Urinary bladder (tissue), 4 donors: Measurements from ENCODE around the gene DOCK4. TPM values are rescaled to one million over a fixed set of nuclear protein-coding genes. Genes with fewer than 3 reads are reported as not detected.

Experiments
- DNase-seq: peaks from one replicate; pipeline ENCODE4 v3.0.0-alpha.2; 2015; ENCODE audit errors: extremely low spot score
- H3K27ac ChIP-seq: one replicate; pipeline ENCODE4 v1.5.1; 2013; ENCODE audit warnings: low read depth, mild to moderate bottlenecking, moderate library complexity
- H3K36me3 ChIP-seq: one replicate; pipeline ENCODE4 v1.6.1; 2013; ENCODE audit warnings: mild to moderate bottlenecking, moderate library complexity; ENCODE audit not compliant: insufficient read depth
- H3K4me1 ChIP-seq: one replicate; pipeline ENCODE4 v1.6.1; 2013; ENCODE audit warnings: mild to moderate bottlenecking, moderate library complexity; ENCODE audit not compliant: insufficient read depth
- H3K4me3 ChIP-seq: one replicate; pipeline ENCODE4 v1.5.1; 2013; ENCODE audit warnings: low read depth, low read length
- WGBS: extraction: QIAGEN DNeasy Blood & Tissue Kit; methylation state at CpG from one replicate; pipeline ENCODE4 v1.1.7; 2013; 5-methylcytosine and 5-hydroxymethylcytosine counted together
- polyA plus RNA-seq: library from polyadenylated mRNA; stranded (reverse); fragments of 200-250 nt; gene quantifications from one replicate; pipeline ENCODE4 v1.2.3, GENCODE V29; 2013
- total RNA-seq: library from RNA; depleted of rRNA; stranded (reverse); fragments of >200 nt; gene quantifications from one replicate; pipeline ENCODE4 v1.2.3, GENCODE V29; 2014
- donor health status: healthy with polysubstance abuse.
- donor health status: healthy.

Gene DOCK4
- total and polyA plus RNA-seq, 2 donors = 5.9 to 46.5 TPM

DNA sequence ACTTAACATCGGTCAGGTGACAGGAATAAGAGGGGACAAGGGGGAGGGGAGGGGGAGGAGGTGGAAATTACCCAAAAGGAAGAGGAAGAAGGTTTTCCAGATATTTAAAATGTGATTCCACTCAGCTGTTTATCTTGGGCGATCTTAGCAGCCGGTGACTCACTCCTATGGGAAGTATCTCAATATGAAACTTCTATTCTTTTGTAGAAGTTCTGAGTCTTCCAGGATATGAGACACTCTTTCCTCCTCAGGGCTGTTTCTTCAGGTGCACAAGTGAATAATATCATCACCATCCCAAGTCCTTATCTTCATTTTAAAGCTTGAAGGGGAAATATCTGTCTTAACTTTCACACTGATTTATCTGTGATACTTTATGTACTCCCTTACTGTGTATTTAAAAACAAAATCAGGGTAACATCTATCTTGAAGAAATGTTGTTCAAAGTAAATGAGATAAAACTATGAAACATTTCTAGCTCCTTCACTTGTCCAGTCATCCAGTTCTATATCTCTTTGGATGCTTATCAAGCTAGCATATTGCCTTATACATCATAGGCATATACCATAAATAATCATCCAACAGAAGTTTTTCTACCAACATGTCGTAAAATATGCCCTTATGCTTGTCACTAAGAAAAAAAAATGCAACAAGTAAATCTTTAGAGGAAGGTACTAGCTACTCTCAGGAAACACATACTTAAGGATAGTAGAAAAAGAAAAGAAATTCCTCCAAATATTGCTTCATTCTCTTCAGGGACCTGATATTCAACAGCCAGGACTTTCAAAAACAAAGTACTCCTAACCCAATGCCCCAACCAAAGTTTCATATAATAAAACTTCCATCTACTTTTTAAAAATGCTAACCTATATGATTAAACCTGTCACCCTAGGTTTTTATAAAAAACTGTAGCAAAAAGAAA is 13.7 kb downstream of the DOCK4 start:
- DNase-seq = no peak
- no peak overlapping the region for H3K4me3 ChIP-seq
- H3K27ac ChIP-seq = no peak overlapping the region
- 58% methylated on average over 4 of the region's 4 CpGs for WGBS
- H3K4me1 ChIP-seq = peaks cover 1% of the 10 kb centered on the region
- no peaks in the 10 kb centered on the region for H3K36me3 ChIP-seq

DNA sequence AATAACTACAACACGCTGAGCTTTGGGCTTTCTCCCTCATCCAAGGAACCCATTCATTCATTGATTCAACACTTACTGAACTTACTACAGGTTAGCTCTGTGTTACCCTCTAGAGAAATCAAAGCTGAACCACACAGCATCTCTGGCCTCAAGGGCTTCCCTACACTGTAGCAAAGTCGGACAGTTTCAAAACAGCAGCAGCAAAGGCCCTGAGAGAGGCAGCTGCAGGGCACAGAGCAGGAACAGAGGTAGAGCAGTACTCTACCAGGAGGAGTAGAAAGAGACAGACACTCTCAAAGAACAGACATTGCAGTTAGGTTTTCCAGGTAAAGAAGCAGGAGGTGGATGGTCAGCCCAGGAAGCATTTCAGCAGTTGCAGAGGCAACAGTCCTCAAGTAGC is 16.1 kb downstream of the DOCK4 start:
- DNase-seq = no peak
- no peaks in the 10 kb centered on the region for H3K36me3 ChIP-seq
- H3K4me3 ChIP-seq = no peak overlapping the region
- no peak overlapping the region for H3K27ac ChIP-seq
- peaks cover 1% of the 10 kb centered on the region for H3K4me1 ChIP-seq
- WGBS = 91% methylated on average over 2 of the region's 2 CpGs

DNA sequence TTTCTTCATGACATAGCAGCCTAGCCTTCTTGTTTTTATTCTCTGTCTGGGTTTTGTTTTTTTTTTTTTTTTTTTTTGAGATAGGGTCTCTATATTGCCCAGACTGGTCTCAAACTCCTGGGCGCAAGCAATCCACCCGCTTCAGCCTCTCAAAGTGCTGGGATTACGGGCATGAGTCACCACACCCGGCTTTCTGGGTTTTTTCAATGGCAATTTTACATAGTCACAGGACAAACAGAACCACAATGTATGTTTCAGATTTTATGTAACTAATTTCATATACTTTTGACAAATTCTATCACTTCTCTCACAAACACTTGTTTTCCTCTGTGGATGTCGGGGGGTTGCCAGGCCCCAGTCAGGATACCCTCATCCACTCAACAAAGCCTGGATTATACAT is 16.5 kb downstream of the DOCK4 start:
- DNase-seq = no peak
- Histone ChIP-seq H3K27ac (no peak overlapping the region), H3K4me1 (peaks cover 1% of the 10 kb centered on the region), H3K36me3 (no peaks in the 10 kb centered on the region), H3K4me3 (no peak overlapping the region)
- 97% methylated on average over 5 of the region's 5 CpGs for WGBS

DNA sequence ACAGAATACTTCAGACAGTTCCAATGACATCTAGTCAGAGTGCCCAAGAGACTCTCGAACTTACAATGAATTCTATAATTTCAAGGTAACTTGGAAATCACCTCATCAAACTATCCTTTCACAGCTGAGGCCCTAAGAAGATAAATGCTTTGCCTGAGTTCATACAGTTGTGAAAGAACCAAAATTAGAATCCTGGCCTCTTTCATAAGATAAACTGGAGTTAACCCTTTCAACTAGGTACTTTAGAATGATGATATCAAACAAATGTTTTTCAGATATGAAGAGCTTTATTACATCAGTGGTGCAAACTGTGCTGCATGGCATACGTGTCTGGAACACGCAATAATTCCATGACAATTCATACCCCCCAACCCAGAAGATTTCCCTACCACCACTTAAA is 17.9 kb downstream of the DOCK4 start:
- Histone ChIP-seq H3K4me3 (no peak overlapping the region), H3K4me1 (peaks cover 1% of the 10 kb centered on the region), H3K36me3 (no peaks in the 10 kb centered on the region), H3K27ac (no peak overlapping the region)
- WGBS = 93% methylated on average over 3 of the region's 3 CpGs
- no peak for DNase-seq

DNA sequence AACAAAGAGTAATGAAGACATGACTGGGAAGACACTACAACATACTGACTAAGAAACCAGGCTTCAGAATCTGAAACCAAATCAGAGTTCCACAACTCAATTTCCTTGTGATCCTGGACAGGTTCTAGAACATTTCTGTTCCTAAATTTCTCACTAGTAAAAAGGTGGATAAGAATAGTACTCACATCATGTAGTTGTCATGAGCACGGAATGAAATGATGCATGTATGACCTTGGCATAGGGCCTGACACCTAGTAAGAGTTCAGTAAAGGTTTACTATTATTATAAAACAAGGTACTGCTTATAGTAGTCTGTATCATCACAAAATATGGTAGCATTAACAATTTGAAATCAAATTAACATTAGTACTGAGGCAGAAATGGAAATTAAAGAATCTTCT is 19.9 kb downstream of the DOCK4 start:
- Histone ChIP-seq H3K4me1 (peaks cover 1% of the 10 kb centered on the region), H3K36me3 (no peaks in the 10 kb centered on the region), H3K27ac (no peak overlapping the region), H3K4me3 (no peak overlapping the region)
- 83% methylated on average over 1 of the region's 1 CpG for WGBS
- DNase-seq = no peak

DNA sequence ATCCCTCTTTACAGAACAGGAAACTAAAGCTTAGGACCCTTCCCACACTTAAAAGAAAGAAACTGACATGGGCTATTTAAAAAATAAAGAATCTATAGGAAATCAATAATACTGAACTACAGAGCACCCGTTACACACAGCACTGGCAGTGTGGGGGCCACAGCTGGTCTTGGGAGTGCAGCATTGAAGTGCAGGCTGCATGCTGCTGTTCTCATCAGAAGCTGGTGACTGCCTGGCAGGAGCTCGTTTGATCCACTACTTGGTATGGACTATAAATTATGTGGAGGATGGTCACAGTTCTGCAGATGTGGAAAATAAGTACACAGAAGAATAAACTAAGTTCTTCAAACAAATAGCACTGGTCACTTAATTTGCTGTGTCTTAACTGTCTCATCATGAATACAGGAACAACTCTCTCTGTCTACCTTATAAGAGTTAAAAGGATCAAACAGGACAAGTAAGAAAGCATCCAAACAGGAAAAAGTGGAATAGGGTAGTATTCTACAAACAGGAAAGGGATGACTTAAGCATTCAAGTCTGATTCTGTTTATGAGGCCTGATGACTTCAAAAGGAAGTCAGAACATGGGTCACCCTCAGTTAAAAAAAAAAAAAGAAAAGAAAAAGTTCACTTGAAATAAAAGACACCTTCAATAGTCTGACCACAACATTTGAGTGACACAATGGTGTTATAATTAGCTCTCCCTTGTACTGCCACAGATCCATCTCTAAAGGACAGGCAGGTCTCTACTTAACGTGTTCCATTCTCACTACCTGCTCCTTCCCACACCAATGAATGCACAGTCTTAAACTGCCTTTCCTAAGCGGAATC is 21.0 kb downstream of the DOCK4 start:
- Histone ChIP-seq H3K4me3 (no peak overlapping the region), H3K4me1 (peaks cover 1% of the 10 kb centered on the region), H3K36me3 (no peaks in the 10 kb centered on the region), H3K27ac (no peak overlapping the region)
- DNase-seq = no peak
- WGBS = 70% methylated on average over 4 of the region's 4 CpGs

DNA sequence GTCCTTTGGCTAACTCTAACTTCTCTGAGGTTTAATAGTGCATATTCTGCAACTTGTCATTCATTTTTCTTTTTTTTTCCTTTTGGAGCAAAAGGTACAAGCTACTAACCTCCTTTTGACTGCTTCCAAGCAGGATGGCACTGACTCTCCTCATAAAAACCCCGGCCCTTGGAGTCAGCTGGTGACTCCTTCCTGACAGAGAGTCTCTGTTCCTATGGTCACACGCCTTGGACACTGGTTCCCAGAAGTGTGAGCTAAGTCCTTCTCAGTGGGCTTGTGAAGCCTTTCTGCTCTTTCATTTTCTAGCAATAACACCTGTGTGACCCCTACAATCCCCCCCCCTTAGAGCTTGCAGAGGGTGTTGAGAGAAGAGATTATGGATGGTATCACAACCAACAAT is 21.7 kb downstream of the DOCK4 start:
- Histone ChIP-seq H3K4me3 (no peak overlapping the region), H3K27ac (no peak overlapping the region), H3K36me3 (no peaks in the 10 kb centered on the region), H3K4me1 (peaks cover 1% of the 10 kb centered on the region)
- no peak for DNase-seq
- 89% methylated on average over 2 of the region's 2 CpGs for WGBS

DNA sequence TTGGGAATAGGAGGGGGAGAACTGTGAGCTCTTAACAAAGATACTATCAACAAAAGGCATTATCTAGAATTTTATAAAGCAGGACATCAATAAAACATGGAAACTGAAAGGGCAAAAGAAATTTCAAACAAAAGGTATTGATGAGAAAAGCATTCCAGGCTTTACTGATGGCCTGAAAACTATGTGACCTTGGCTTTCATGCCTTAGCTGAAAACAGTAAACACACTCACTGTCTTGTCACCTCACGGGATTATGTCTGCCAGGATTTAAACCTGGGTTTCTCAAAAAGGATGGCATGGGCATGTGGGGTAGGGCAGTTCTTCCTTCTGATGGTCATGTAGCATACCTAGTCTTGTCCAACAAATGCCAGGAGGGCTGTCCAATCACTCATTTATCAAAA is 22.9 kb downstream of the DOCK4 start:
- H3K36me3 ChIP-seq = no peaks in the 10 kb centered on the region
- WGBS = 90% methylated on average over 1 of the region's 1 CpG
- H3K27ac ChIP-seq = no peak overlapping the region
- no peak for DNase-seq
- no peaks in the 10 kb centered on the region for H3K4me1 ChIP-seq
- H3K4me3 ChIP-seq = no peak overlapping the region

DNA sequence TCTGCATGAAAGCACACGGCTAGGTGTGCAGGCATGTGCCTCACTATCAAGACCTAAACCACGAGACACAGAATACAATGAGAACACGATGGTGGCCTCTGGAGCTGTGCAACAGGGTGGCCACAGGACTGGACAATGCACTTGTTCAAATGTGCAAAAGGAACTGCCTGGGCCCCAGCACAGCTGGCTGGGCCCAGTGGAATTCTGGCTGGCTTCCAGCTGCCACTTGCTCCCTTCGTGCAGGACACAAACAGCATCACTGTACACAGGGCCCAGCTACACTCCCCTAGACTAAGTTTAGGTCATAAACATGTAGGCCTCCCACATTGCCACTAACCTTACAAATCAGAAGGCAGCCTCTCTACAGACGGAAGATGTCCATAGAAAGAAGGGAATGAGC is 23.4 kb downstream of the DOCK4 start:
- no peaks in the 10 kb centered on the region for H3K4me1 ChIP-seq
- no peak for DNase-seq
- no peak overlapping the region for H3K4me3 ChIP-seq
- WGBS = 74% methylated on average over 5 of the region's 5 CpGs
- no peak overlapping the region for H3K27ac ChIP-seq
- H3K36me3 ChIP-seq = no peaks in the 10 kb centered on the region

DNA sequence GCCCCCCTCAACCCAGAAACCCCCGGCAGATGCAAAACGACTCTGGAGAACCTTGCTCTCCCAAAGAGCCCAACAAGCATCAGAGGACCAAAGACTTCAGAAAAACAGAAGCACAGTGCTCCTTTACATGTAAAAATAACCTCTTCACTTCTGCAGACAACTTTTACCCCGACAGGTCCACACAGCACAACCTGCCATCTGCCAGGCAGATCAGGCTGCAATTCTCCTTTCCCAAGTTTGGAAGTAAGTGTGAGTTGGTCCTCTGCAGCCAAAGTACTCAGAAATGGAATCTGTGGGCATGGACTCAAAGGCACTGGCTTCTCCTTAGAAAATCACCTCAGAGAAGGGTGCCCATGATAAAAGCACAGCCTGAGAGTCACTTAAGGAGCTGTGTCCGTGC is 26.0 kb downstream of the DOCK4 start:
- WGBS = 72% methylated on average over 4 of the region's 4 CpGs

DNA sequence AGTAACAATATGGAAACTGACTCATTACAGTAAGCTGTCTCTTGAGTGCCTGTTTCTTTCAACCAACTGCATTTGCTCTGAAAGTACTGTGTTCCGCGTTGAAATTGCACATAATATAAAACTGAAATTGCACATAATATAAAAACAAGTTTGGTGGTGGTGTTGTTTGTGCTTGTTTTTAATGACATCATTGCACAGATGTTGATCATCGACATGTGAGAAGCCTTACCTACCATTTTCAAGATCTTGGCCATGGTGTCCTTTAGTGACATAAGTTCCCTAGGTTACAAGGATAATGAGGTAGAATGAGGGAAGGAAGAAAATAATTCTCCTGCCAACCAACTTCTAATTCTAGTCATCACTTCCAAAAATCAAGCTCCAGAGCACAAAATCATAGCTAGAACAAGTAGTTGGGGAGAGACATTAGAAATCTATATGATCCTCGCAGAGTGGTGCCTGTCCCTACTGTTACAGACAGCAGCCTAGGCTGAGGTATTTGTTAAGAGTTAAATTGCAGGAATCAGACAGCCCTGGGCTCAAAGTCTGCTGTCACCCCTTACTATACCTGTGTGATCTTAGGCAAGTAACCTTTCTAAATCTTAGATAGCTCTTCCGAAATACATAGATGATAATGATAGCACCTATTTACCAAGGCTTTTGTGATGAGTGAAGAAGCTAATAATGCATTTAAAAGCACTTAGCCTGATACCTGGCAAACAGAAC is 29.3 kb downstream of the DOCK4 start:
- DNase-seq = no peak
- 93% methylated on average over 5 of the region's 5 CpGs for WGBS
- Histone ChIP-seq H3K27ac (no peak overlapping the region), H3K36me3 (no peaks in the 10 kb centered on the region), H3K4me1 (no peaks in the 10 kb centered on the region), H3K4me3 (no peak overlapping the region)

More for the DNA sequence above, 26.0 kb downstream of the DOCK4 start:
- Histone ChIP-seq H3K27ac (no peak overlapping the region), H3K4me1 (no peaks in the 10 kb centered on the region), H3K4me3 (no peak overlapping the region), H3K36me3 (no peaks in the 10 kb centered on the region)
- no peak for DNase-seq

DNA sequence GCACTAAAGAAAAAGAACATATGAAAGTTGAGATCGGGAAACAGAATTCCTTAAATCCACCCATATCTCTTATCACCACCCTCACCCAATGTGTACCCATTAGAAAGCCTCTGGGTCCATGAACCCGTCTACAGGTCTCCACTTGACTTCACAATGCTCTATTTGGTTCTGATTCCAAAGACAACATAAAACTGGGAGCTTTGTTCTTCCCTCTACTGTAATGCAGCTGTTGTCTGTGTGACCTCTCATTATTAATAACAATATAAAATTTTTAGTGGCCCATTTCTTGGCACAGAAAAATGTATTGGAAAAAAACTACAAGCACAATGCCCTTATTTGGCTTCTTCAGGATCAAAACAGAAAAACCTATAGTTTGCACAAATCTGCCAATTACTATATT is 30.0 kb downstream of the DOCK4 start:
- Histone ChIP-seq H3K27ac (no peak overlapping the region), H3K4me3 (no peak overlapping the region), H3K4me1 (no peaks in the 10 kb centered on the region), H3K36me3 (no peaks in the 10 kb centered on the region)
- WGBS = 87% methylated on average over 2 of the region's 2 CpGs
- no peak for DNase-seq

DNA sequence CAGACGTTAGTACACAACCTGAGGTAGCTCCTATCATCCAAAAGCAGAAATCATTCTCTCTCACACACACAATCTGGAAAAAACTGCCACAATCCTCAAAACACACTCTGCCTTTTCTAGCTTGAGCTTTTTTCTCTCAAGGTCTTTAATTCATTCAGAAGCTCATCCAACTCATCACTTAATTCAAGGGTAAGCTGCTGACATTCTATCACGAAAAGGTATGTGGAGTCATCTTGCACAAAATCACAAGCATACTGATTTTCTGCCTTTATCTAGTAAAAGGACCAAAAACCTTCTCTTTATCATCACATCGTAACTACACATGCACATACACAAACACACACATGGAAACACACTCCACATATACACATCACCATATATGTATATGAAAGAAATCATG is 32.0 kb downstream of the DOCK4 start:
- no peak overlapping the region for H3K27ac ChIP-seq
- 93% methylated on average over 3 of the region's 3 CpGs for WGBS
- H3K36me3 ChIP-seq = no peaks in the 10 kb centered on the region
- no peak for DNase-seq
- H3K4me1 ChIP-seq = no peaks in the 10 kb centered on the region
- no peak overlapping the region for H3K4me3 ChIP-seq
